Liver (tissue), 9 donors: Measurements from ENCODE around the gene TNFAIP3. TPM values are rescaled to one million over a fixed set of nuclear protein-coding genes. Genes with fewer than 3 reads are reported as not detected.

Experiments used
- DNase-seq: peaks from one replicate; pipeline ENCODE4 v3.0.0-alpha.2; 2017; ENCODE audit warnings: low spot score
- H3K27ac ChIP-seq, 2 donors: one replicate each; pipeline ENCODE4 v1.7.0; 2013; ENCODE audit warnings: inconsistent platforms in 2 of 2, low read length in 2 of 2, control low read depth in 1 of 2, low read depth in 1 of 2, mild to moderate bottlenecking in 1 of 2
- H3K27me3 ChIP-seq, 4 donors: one replicate each; pipeline versions ENCODE4 v1.6.1 to v1.7.0; 2013; ENCODE audit warnings: low read length in 3 of 4, inconsistent platforms in 1 of 4, mild to moderate bottlenecking in 1 of 4, moderate library complexity in 1 of 4; ENCODE audit not compliant: control insufficient read depth in 4 of 4, insufficient read depth in 4 of 4
- H3K36me3 ChIP-seq, 4 donors: one replicate each; pipeline versions ENCODE4 v1.6.1 to v1.7.0; 2013; ENCODE audit warnings: low read length in 3 of 4, mild to moderate bottlenecking in 3 of 4, low read depth in 1 of 4, moderate library complexity in 1 of 4; ENCODE audit not compliant: control insufficient read depth in 4 of 4, insufficient read depth in 3 of 4
- H3K4me1 ChIP-seq, 4 donors: one replicate each; pipeline versions ENCODE4 v1.6.1 to v1.7.0; 2013; ENCODE audit warnings: low read length in 3 of 4, mild to moderate bottlenecking in 3 of 4, moderate library complexity in 1 of 4; ENCODE audit not compliant: control insufficient read depth in 4 of 4, insufficient read depth in 4 of 4
- H3K4me3 ChIP-seq, 3 donors: one replicate each; pipeline versions ENCODE4 v1.6.1 to v1.7.0; 2013; ENCODE audit warnings: low read length in 3 of 3, control low read depth in 1 of 3, low read depth in 1 of 3, mild to moderate bottlenecking in 1 of 3
- H3K9ac ChIP-seq, 2 donors: one replicate each; pipeline ENCODE4 v1.7.0; 2013; ENCODE audit warnings: low read length in 2 of 2, mild to moderate bottlenecking in 2 of 2, moderate library complexity in 2 of 2, control low read depth in 1 of 2, low read depth in 1 of 2
- H3K9me3 ChIP-seq, 4 donors: one replicate each; pipeline versions ENCODE4 v1.6.1 to v1.7.0; 2013; ENCODE audit warnings: low read length in 3 of 4; ENCODE audit not compliant: control insufficient read depth in 4 of 4
- ATF3 ChIP-seq: IDR thresholded peaks from 2 replicates; pipeline ENCODE4 v1.6.1; 2016; ENCODE audit warnings: antibody characterized with exemption
- CTCF ChIP-seq: fragments of 150-350 bp; IDR thresholded peaks from 2 replicates; pipeline ENCODE4 v1.5.1; 2017; ENCODE audit warnings: improper control_type of control experiment, low read depth, low read length; ENCODE audit not compliant: missing input control
- EGR1 ChIP-seq, 2 donors: IDR thresholded peaks; 2 replicates each; pipeline ENCODE4 v1.6.1; 2016 to 2018; ENCODE audit warnings: antibody characterized with exemption in 2 of 2, low read depth in 2 of 2
- FOXA1 ChIP-seq: IDR thresholded peaks from 2 replicates; pipeline ENCODE4 v1.6.1; 2016; ENCODE audit warnings: antibody characterized with exemption
- FOXA2 ChIP-seq: IDR thresholded peaks from 2 replicates; pipeline ENCODE4 v1.6.1; 2016; ENCODE audit warnings: antibody characterized with exemption
- GABPA ChIP-seq, 2 donors: IDR thresholded peaks in 1 of 2; conservative IDR thresholded peaks in 1 of 2; 2 replicates each; pipeline ENCODE4 v1.6.1; 2016; ENCODE audit warnings: antibody characterized with exemption in 2 of 2, mild to moderate bottlenecking in 1 of 2, moderate library complexity in 1 of 2
- HNF4A ChIP-seq, 2 donors: conservative IDR thresholded peaks; 2 replicates each; pipeline ENCODE4 v1.6.1; 2016; ENCODE audit warnings: antibody characterized with exemption in 2 of 2, mild to moderate bottlenecking in 2 of 2
- JUND ChIP-seq, 2 donors: IDR thresholded peaks; 2 replicates each; pipeline ENCODE4 v1.6.1; 2016; ENCODE audit warnings: antibody characterized with exemption in 2 of 2
- MAX ChIP-seq: IDR thresholded peaks from 2 replicates; pipeline ENCODE4 v1.6.1; 2016; ENCODE audit warnings: antibody characterized with exemption
- RAD21 ChIP-seq, 2 donors: IDR thresholded peaks; 2 replicates each; pipeline ENCODE4 v1.6.1; 2016; ENCODE audit warnings: antibody characterized with exemption in 2 of 2, mild to moderate bottlenecking in 2 of 2
- RXRA ChIP-seq, 2 donors: IDR thresholded peaks; 2 replicates each; pipeline ENCODE4 v1.6.1; 2017 to 2018; ENCODE audit warnings: antibody characterized with exemption in 2 of 2, mild to moderate bottlenecking in 1 of 2
- SP1 ChIP-seq: IDR thresholded peaks from 2 replicates; pipeline ENCODE4 v1.6.1; 2018; ENCODE audit warnings: antibody characterized with exemption, mild to moderate bottlenecking
- TAF1 ChIP-seq: conservative IDR thresholded peaks from 2 replicates; pipeline ENCODE4 v1.6.1; 2016; ENCODE audit warnings: antibody characterized with exemption, mild to moderate bottlenecking
- YY1 ChIP-seq: IDR thresholded peaks from 2 replicates; pipeline ENCODE4 v1.6.1; 2016; ENCODE audit warnings: antibody characterized with exemption, mild to moderate bottlenecking
- ZBTB33 ChIP-seq: IDR thresholded peaks from 2 replicates; pipeline ENCODE4 v1.6.1; 2016; ENCODE audit warnings: antibody characterized with exemption
- WGBS: extraction: QIAGEN DNeasy Blood & Tissue Kit; methylation state at CpG from one replicate; pipeline ENCODE4 v1.1.7; 2013; 5-methylcytosine and 5-hydroxymethylcytosine counted together
- polyA plus RNA-seq, 2 donors: library from polyadenylated mRNA; stranded (reverse) in 1 of 2; unstranded in 1 of 2; fragments of 200-250 nt in 1 of 2; fragments of >200 nt in 1 of 2; fragmentation: Nextera tagmentation in 1 of 2; extraction: Ambion mirVana in 1 of 2; gene quantifications; one replicate each; pipeline versions ENCODE4 v1.2.1 to v1.2.3, GENCODE V29; 2013 to 2015
- total RNA-seq, 2 donors: library from RNA; depleted of rRNA; stranded (reverse); fragments of >200 nt; gene quantifications; one replicate each; pipeline ENCODE4 v1.2.3, GENCODE V29; 2014
- donor health status: healthy.
- donor health status: healthy.
- donor health status: healthy.
- donor health status: healthy.
- donor health status: healthy.

TNFAIP3 gene
- total and polyA plus RNA-seq, 4 donors, result 4.5 to 8.0 (median 6.7) TPM

- TF ChIP-seq RXRA (IDR thresholded peaks at IDR 0.05) (no peak), JUND (IDR thresholded peaks at IDR 0.05) (no peak)
- Histone ChIP-seq H3K27ac (no peak overlapping the region), H3K4me1 (no peaks in the 10 kb centered on the region), H3K27me3 (no peaks in the 10 kb centered on the region), H3K9ac (no peak overlapping the region), H3K9me3 (no peaks in the 10 kb centered on the region), H3K4me3 (no peak overlapping the region), H3K36me3 (no peaks in the 10 kb centered on the region)
- DNase-seq, result no peak
- 91% methylated on average over 3 of the region's 3 CpGs for WGBS
Observed at GRCh38 chr6:137818440-137818839, 48.6 kb upstream of the TNFAIP3 start.

- DNase-seq, result no peak
- Histone ChIP-seq H3K27ac (no peak overlapping the region), H3K27me3 (no peaks in the 10 kb centered on the region), H3K4me1 (no peaks in the 10 kb centered on the region), H3K9me3 (no peaks in the 10 kb centered on the region), H3K9ac (no peak overlapping the region), H3K4me3 (no peak overlapping the region), H3K36me3 (no peaks in the 10 kb centered on the region)
- TF ChIP-seq FOXA1, result no peak
- no peak for TF ChIP-seq SP1
- no peak for TF ChIP-seq CTCF
- TF ChIP-seq EGR1 (IDR thresholded peaks at IDR 0.05; ENCODE audit: low read depth in 2 of 2), result no peak
- no peak for TF ChIP-seq ZBTB33
- TF ChIP-seq TAF1, result no peak
- TF ChIP-seq GABPA (IDR thresholded peaks at IDR 0.05 in 1 of 2, conservative IDR thresholded peaks at IDR 0.05 in 1 of 2), result no peak
- TF ChIP-seq FOXA2, result no peak
- no peak for TF ChIP-seq RXRA (IDR thresholded peaks at IDR 0.05)
- no peak for TF ChIP-seq MAX
- no peak for TF ChIP-seq JUND (IDR thresholded peaks at IDR 0.05)
- no peak for TF ChIP-seq HNF4A (conservative IDR thresholded peaks at IDR 0.05)
- no peak for TF ChIP-seq ATF3
- 66% methylated on average over 2 of the region's 2 CpGs for WGBS
Observed at GRCh38 chr6:137819740-137820139, 47.3 kb upstream of the TNFAIP3 start.

GRCh38 chr6:137820425-137820824 lies 46.6 kb upstream of the TNFAIP3 start:
- Histone ChIP-seq H3K4me3 (no peak overlapping the region), H3K9ac (no peak overlapping the region), H3K9me3 (no peaks in the 10 kb centered on the region), H3K4me1 (no peaks in the 10 kb centered on the region), H3K36me3 (no peaks in the 10 kb centered on the region), H3K27ac (no peak overlapping the region), H3K27me3 (no peaks in the 10 kb centered on the region)
- WGBS, result 88% methylated on average over 2 of the region's 2 CpGs
- no peak for DNase-seq
- TF ChIP-seq GABPA (IDR thresholded peaks at IDR 0.05 in 1 of 2, conservative IDR thresholded peaks at IDR 0.05 in 1 of 2) (no peak), ATF3 (no peak), EGR1 (IDR thresholded peaks at IDR 0.05; ENCODE audit: low read depth in 2 of 2) (no peak), FOXA1 (no peak), CTCF (no peak), HNF4A (conservative IDR thresholded peaks at IDR 0.05) (no peak), RAD21 (IDR thresholded peaks at IDR 0.05) (no peak), ZBTB33 (no peak), FOXA2 (no peak), JUND (IDR thresholded peaks at IDR 0.05) (no peak), YY1 (no peak), RXRA (IDR thresholded peaks at IDR 0.05) (no peak), TAF1 (no peak)
